PC-3 (cell line): ENCODE data around the gene PNPT1. TPM values are rescaled to one million over a fixed set of nuclear protein-coding genes. Genes with fewer than 3 reads are reported as not detected.

Source experiments
- ATAC-seq: fragments of 200-7000 bp; cut with Tn5 transposase; 2 replicates; pipeline ENCODE4 v1.9.1; 2020; ENCODE audit warnings: mild to moderate bottlenecking, moderate library complexity
- BruUV-seq: library from RNA; stranded (reverse); fragments of 400-500 nt; replicated peaks from 2 replicates; lab custom pipeline; 2021; lab: Mats Ljungman, UMichigan
- CTCF ChIA-PET: fragments of 300-600 bp; sonication (Branson Sonifier 250); formaldehyde crosslinking; loops from one replicate; lab custom pipeline; 2022; ENCODE audit warnings: antibody characterized with exemption; lab: Charles Lee
- POLR2A ChIA-PET: fragments of 300-600 bp; sonication (Branson Sonifier 250); formaldehyde crosslinking; loops from one replicate; lab custom pipeline; 2022; ENCODE audit warnings: antibody characterized with exemption; ENCODE audit not compliant: unreplicated experiment; lab: Charles Lee
- DNase-seq: peaks from one replicate; pipeline ENCODE4 v3.0.0-alpha.2; 2015
- H2AFZ ChIP-seq: fragments of 300-600 bp; sonication (generic); 2 replicates; pipeline ENCODE4 v1.6.0; 2016; ENCODE audit warnings: antibody characterized with exemption, low read length
- H3F3A ChIP-seq: fragments of 300-600 bp; sonication (generic); one replicate; pipeline ENCODE4 v1.6.0; 2017; ENCODE audit warnings: antibody characterized with exemption, low read length, control low read depth, mild to moderate bottlenecking; ENCODE audit not compliant: unreplicated experiment
- H3K27ac ChIP-seq: fragments of 300-600 bp; sonication (generic); 2 replicates; pipeline ENCODE4 v1.5.1; 2016; ENCODE audit warnings: mild to moderate bottlenecking, low read length
- H3K27me3 ChIP-seq: fragments of 300-600 bp; sonication (generic); 2 replicates; pipeline ENCODE4 v1.6.1; 2016; ENCODE audit warnings: low read length, mixed read lengths
- H3K36me3 ChIP-seq: fragments of 300-600 bp; sonication (generic); 2 replicates; pipeline ENCODE4 v1.6.1; 2016; ENCODE audit warnings: low read depth, mixed run types, low read length, mixed read lengths
- H3K4me1 ChIP-seq: fragments of 300-600 bp; sonication (generic); 2 replicates; pipeline ENCODE4 v1.5.1; 2016; ENCODE audit warnings: low read length; ENCODE audit not compliant: insufficient read depth
- H3K4me2 ChIP-seq: fragments of 300-600 bp; sonication (generic); 2 replicates; pipeline ENCODE4 v1.6.0; 2016; ENCODE audit warnings: low read length
- H3K4me3 ChIP-seq: fragments of 300-600 bp; sonication (generic); 2 replicates; pipeline ENCODE4 v1.5.1; 2016; ENCODE audit warnings: mild to moderate bottlenecking, low read length, mixed read lengths
- H3K79me2 ChIP-seq: fragments of 300-600 bp; sonication (generic); 2 replicates; pipeline ENCODE4 v1.6.1; 2017; ENCODE audit warnings: low read length, mixed read lengths
- H3K9ac ChIP-seq: fragments of 300-600 bp; sonication (generic); 2 replicates; pipeline ENCODE4 v1.6.0; 2016; ENCODE audit warnings: mild to moderate bottlenecking, low read length
- H3K9me2 ChIP-seq: fragments of 300-600 bp; sonication (generic); replicated peaks from 2 replicates; pipeline ENCODE4 v1.6.1; 2016; ENCODE audit warnings: mixed run types, low read length, mixed read lengths
- H3K9me3 ChIP-seq: fragments of 300-600 bp; sonication (generic); 2 replicates; pipeline ENCODE4 v1.6.1; 2016; ENCODE audit warnings: low read length, mixed read lengths
- H4K20me1 ChIP-seq: fragments of 300-600 bp; sonication (generic); 2 replicates; pipeline ENCODE4 v1.6.1; 2016; ENCODE audit warnings: low read length, mixed read lengths
- CTCF ChIP-seq: fragments of 300-600 bp; sonication (generic); conservative IDR thresholded peaks from 2 replicates; pipeline ENCODE4 v1.5.1; 2017; ENCODE audit warnings: antibody characterized with exemption, low read depth, mild to moderate bottlenecking, low read length
- EZH2 ChIP-seq: fragments of 300-600 bp; sonication (generic); IDR thresholded peaks from one replicate; pipeline ENCODE4 v1.6.1; 2017; ENCODE audit warnings: antibody characterized with exemption, mild to moderate bottlenecking, low read length; ENCODE audit not compliant: unreplicated experiment
- EZH2phosphoT487 ChIP-seq: fragments of 300-600 bp; sonication (generic); IDR thresholded peaks from 2 replicates; pipeline ENCODE4 v1.6.1; 2018; ENCODE audit warnings: mild to moderate bottlenecking, antibody characterized with exemption, low read length, borderline replicate concordance
- intact Hi-C: fragments of 100-400 bp; cut with micrococcal nuclease; formaldehyde crosslinking; loops from 2 replicates; pipeline ENCODE4 v1.9.0; 2023
- total RNA-seq: library from RNA; depleted of rRNA; stranded (reverse); fragments of >200 nt; gene quantifications from 2 replicates; pipeline ENCODE4 v1.2.3, GENCODE V29; 2014

The PNPT1 gene
- total RNA-seq, 1 experiment from 2014 or later = 43.6 TPM

- Histone ChIP-seq H3K4me2 (peak overlapping the region; percentile 65; the same call in 1 of the 2 replicates), H3K4me1 (peaks cover 22% of the 10 kb centered on the region), H3K27me3 (no peaks in the 10 kb centered on the region), H3K9me2 (no peaks in the 10 kb centered on the region), H2AFZ (peak overlapping the region; percentile 27), H3K9ac (no peak overlapping the region), H3K9me3 (no peaks in the 10 kb centered on the region), H3F3A (no peaks in the 10 kb centered on the region), H4K20me1 (no peaks in the 10 kb centered on the region), H3K27ac (no peak overlapping the region), H3K36me3 (no peaks in the 10 kb centered on the region), H3K79me2 (no peaks in the 10 kb centered on the region), H3K4me3 (no peak overlapping the region)
- ChIA-PET CTCF (no interaction called here), POLR2A (no interaction called here)
- TF ChIP-seq EZH2phosphoT487 (no peak), EZH2 (no peak), CTCF (no peak)
- DNase-seq (peak; percentile 32), ATAC-seq (0 out of 2 replicates have a peak, but pooled peaks have one; percentile 40)
- intact Hi-C loops = no loop called here
- no TSS peak for BruUV-seq
These were observed 26.8 kb upstream of the PNPT1 start for GRCh38 chr2:55720417-55720816.

- H2AFZ ChIP-seq = peak overlapping the region; percentile 27; the same call in 1 of the 2 replicates
These were observed 26.2 kb upstream of the PNPT1 start for GRCh38 chr2:55719852-55720251.

More at GRCh38 chr2:55719852-55720251, 26.2 kb upstream of the PNPT1 start:
- ATAC-seq (no peak), DNase-seq (no peak)
- Histone ChIP-seq H3K27ac (no peak overlapping the region), H3K9ac (no peak overlapping the region), H3K9me3 (no peaks in the 10 kb centered on the region), H3K27me3 (no peaks in the 10 kb centered on the region), H3K79me2 (no peaks in the 10 kb centered on the region), H4K20me1 (no peaks in the 10 kb centered on the region), H3K9me2 (no peaks in the 10 kb centered on the region), H3K4me1 (peaks cover 22% of the 10 kb centered on the region), H3K4me3 (no peak overlapping the region), H3F3A (no peaks in the 10 kb centered on the region), H3K4me2 (peak overlapping the region; percentile 65; the same call in 1 of the 2 replicates), H3K36me3 (no peaks in the 10 kb centered on the region)
- intact Hi-C loops = loop anchor here (2.0 kb wide), 1 partner anchor 51 kb away; no protein-coding TSS in a partner anchor
- no TSS peak for BruUV-seq
- TF ChIP-seq EZH2 (no peak), CTCF (no peak), EZH2phosphoT487 (no peak)
- ChIA-PET POLR2A (no interaction called here), CTCF (no interaction called here)
